ENCODE data around the gene SINHCAF.

Gene SINHCAF

DNA sequence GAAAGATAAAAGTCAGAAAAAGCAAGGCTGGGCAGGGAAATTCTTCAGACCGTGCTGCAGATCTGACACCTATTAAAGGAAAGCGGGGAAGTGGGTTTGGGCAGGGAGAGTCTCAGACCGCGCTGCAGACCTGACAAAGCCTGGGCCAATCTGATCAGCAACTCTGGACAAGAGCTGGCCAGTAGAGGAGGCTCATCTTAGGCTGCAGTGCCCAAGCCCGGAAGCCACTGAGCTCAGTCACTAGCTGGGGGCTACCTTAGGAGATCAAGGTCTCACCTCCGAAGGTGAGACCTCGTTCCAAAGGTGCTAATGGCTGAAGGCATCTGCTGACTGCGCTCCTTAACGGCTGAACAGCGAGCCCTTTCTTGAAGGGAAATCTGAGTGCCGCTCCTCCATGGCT lies 60.2 kb downstream of the SINHCAF start:
- TF ChIP-seq, protein P1, sequence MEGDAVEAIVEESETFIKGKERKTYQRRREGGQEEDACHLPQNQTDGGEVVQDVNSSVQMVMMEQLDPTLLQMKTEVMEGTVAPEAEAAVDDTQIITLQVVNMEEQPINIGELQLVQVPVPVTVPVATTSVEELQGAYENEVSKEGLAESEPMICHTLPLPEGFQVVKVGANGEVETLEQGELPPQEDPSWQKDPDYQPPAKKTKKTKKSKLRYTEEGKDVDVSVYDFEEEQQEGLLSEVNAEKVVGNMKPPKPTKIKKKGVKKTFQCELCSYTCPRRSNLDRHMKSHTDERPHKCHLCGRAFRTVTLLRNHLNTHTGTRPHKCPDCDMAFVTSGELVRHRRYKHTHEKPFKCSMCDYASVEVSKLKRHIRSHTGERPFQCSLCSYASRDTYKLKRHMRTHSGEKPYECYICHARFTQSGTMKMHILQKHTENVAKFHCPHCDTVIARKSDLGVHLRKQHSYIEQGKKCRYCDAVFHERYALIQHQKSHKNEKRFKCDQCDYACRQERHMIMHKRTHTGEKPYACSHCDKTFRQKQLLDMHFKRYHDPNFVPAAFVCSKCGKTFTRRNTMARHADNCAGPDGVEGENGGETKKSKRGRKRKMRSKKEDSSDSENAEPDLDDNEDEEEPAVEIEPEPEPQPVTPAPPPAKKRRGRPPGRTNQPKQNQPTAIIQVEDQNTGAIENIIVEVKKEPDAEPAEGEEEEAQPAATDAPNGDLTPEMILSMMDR (conservative IDR thresholded peaks at IDR 0.05; ENCODE audit: low read length): no peak
- no peak overlapping the region for H3K4me3 ChIP-seq (ENCODE audit: low read length)
- DNase-seq (ENCODE audit: low read depth): no peak

DNA sequence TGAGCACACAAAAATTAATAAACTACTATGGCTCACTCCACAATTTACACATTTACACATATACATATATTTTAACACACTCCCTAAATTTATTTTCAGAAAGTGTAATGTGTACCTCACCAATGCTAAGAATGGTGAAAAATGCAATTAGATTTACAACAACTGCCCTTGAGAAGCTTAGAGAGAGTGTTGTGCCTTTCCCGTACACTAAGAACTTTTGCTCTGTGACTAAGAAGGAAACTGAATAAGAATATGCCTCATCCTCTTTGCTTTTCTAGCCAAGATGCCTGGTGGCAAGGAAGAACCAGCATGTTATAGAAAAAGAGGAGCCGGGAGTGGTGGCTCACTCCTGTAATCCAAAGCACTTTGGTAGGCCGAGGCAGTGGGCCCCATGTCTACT lies 62.3 kb downstream of the SINHCAF start:
- no peak overlapping the region for H3K4me3 ChIP-seq (ENCODE audit: low read length)
- TF ChIP-seq, protein P1 (conservative IDR thresholded peaks at IDR 0.05; ENCODE audit: low read length): no peak
- no peak for DNase-seq (ENCODE audit: low read depth)

DNA sequence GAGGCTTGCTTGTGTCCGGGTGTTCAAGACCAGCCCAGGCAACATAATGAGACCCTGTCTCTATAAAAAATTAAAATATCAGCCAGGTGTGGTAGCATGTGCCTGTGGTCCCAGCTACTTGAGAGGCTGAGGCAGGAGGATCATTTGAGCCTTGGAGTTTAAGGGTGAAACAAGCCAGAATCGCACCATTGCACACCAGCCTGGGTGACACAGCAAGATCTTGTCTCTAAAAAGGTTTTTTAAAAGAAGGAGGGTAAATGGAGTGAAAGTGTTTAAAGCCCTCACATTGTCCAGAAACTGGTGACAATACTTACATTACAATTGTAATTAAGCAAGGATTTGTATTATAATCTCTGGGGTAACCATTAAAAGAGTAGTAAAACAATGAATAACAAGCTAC lies 64.2 kb downstream of the SINHCAF start:
- TF ChIP-seq, protein P1 (conservative IDR thresholded peaks at IDR 0.05; ENCODE audit: low read length): no peak
- H3K4me3 ChIP-seq (ENCODE audit: low read length): no peak overlapping the region
- DNase-seq (ENCODE audit: low read depth): no peak

DNA sequence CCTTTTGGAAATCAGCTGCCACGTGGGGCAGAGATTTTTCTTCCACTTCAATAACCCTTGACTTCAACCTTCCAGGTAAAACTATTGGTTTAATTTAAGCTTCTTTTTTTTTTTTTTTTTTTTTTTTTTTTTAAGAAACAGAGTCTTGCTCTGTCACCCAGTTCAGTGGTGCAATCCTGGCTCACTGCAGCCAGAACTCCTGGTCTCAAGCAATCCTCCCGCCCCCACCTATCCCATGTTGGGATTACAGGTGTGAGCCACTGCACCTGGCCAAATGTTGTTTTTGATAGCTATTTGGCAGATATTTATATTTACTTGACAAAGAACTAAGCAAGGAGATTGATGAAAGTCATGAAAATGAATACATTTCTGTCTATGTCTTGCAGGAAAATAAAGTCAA lies 65.1 kb downstream of the SINHCAF start:
- no peak for DNase-seq (ENCODE audit: low read depth)
- TF ChIP-seq, protein P1 (conservative IDR thresholded peaks at IDR 0.05; ENCODE audit: low read length): no peak
- no peak overlapping the region for H3K4me3 ChIP-seq (ENCODE audit: low read length)

DNA sequence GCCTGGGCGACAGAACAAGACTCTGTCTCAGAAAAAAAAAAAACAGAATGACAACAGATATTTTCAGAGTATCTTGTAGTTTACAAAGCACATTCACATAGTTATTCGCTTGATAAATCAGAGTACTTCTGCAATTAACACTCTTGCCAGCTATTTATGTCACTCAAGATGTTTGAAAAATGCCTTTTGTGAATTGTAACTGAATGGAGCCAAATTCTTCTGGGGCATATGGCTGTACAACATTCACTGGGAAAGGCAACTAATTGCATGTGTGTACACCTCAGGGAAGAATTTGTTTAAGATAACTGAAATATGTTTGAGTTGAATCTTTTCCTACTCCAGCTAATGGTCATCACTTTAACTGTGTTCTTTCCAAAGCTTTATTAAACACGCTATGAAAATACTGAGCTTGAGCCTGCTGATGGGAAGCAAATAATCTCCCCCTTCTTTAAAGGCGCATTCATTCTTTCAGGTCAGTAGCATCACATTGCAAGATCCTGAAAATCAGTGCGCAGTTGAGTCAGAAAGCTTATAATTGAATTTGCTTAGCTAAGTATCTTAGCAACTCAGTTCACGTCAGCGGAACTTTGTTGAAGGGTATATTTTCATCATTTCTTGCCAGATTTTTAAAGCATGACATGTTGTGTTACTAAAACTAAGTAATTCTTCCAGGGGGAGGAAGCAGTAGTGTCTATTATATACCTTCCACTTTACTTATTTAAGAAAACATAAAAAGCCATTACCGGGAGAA lies 66.6 kb downstream of the SINHCAF start:
- H3K4me3 ChIP-seq (ENCODE audit: low read length): no peak overlapping the region
- TF ChIP-seq, protein P1 (conservative IDR thresholded peaks at IDR 0.05; ENCODE audit: low read length): no peak
- no peak for DNase-seq (ENCODE audit: low read depth)

DNA sequence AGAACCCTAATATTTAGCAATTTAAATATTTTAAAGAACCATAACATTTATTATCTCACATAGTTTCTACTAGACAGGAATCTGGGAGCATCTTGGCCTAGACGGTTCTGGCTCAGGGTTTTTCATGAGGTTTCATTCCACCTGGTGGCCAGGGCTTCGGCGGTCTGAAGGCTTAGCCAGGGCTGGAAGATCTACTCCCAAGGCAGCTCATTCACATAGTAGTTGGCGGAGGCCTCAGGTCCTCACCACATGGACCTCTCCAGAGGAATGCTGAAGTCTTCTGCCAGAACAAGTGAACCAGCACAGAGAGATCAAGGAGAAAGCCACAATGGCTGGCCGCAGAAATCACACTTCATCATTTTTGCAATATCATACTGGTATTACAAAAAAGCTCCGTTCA lies 68.2 kb downstream of the SINHCAF start:
- no peak overlapping the region for H3K4me3 ChIP-seq (ENCODE audit: low read length)
- TF ChIP-seq, protein P1 (conservative IDR thresholded peaks at IDR 0.05; ENCODE audit: low read length): no peak
- DNase-seq (ENCODE audit: low read depth): no peak
